GM12875 (cell line): ENCODE data around the gene OR1F1.

Experiments used
- H3K4me3 ChIP-seq: one replicate; pipeline ENCODE4 v1.5.1; 2011; ENCODE audit warnings: low read depth, low read length, control low read depth
- TF ChIP-seq, protein P1 (sequence below): IDR thresholded peaks from 2 replicates; pipeline ENCODE4 v1.5.1; 2011; ENCODE audit warnings: low read depth, mild to moderate bottlenecking, control low read depth, inconsistent platforms, low read length, moderate library complexity, borderline replicate concordance; ENCODE audit not compliant: insufficient read depth

The OR1F1 gene

DNA sequence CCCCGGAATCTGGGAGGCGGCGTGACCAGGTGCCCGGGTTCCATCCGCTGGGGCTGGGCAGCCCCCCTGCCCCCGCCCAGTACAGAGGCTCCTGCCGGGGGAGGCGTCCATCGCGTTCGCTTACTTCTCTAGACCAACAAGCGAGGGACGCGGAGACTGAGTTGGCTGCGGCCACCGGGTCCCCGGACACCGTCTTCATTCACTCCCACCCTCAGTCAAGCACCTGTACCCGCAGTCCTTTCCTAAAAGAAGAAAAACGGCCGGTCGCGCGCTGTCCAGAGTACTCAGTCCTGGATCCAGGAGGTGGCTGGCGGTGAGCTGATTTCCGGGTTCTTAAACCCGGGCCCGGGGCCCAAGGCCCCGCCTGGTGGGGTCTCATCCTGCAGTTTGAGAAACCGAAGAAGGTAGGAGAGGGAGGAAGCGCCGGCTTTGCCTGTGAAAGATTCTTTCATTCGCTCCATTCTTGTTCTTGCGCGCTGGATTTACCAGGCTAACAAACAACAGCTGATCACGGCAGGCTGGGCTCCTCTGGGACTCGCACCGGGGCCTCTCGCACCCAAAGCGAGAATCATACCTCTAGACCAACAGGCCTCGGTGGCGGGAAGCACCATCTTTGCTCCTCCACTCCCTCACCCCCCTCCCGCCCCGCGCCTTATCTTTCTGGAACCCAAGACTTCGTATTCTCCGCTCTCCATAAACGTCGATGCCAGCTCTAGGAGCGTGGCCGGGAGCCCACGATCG lies 17.4 kb upstream of the OR1F1 start:
- H3K4me3 ChIP-seq = no peak overlapping the region
- TF ChIP-seq, protein P1, sequence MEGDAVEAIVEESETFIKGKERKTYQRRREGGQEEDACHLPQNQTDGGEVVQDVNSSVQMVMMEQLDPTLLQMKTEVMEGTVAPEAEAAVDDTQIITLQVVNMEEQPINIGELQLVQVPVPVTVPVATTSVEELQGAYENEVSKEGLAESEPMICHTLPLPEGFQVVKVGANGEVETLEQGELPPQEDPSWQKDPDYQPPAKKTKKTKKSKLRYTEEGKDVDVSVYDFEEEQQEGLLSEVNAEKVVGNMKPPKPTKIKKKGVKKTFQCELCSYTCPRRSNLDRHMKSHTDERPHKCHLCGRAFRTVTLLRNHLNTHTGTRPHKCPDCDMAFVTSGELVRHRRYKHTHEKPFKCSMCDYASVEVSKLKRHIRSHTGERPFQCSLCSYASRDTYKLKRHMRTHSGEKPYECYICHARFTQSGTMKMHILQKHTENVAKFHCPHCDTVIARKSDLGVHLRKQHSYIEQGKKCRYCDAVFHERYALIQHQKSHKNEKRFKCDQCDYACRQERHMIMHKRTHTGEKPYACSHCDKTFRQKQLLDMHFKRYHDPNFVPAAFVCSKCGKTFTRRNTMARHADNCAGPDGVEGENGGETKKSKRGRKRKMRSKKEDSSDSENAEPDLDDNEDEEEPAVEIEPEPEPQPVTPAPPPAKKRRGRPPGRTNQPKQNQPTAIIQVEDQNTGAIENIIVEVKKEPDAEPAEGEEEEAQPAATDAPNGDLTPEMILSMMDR = no peak

DNA sequence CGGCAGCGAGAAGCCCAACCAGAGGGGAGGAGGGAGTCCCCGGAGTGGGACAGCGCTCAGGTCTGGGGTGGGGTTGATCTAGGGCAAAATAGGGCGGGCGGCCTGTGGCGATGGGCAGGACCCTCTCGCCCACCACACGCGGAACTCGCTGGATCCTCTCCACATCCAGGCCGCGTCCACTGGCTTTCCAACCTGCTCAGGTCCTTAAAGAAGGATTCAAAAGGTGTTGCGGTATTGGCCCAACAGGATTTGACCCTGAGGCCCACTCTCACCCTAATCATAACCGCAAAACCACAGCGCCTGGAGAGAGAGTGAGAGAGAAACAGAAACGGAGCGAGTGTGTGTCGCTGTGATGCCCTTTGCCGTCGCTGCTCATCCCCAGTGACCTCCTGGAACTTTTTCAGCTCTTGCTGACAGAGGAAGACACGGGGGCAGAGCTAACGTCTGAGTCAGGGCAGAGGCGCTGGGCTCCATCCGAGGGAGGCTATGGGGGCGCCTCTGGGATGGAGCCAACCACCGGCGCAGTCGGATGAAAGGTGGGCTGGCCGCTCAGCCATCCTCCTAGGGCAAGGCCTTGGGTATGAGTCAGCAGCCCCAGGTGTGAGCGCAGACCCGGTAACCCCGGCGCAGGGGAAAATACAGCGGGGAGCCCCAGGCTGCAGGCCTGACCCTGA lies 16.7 kb upstream of the OR1F1 start:
- peak overlapping the region; percentile 10 for H3K4me3 ChIP-seq
- TF ChIP-seq, protein P1 = no peak

DNA sequence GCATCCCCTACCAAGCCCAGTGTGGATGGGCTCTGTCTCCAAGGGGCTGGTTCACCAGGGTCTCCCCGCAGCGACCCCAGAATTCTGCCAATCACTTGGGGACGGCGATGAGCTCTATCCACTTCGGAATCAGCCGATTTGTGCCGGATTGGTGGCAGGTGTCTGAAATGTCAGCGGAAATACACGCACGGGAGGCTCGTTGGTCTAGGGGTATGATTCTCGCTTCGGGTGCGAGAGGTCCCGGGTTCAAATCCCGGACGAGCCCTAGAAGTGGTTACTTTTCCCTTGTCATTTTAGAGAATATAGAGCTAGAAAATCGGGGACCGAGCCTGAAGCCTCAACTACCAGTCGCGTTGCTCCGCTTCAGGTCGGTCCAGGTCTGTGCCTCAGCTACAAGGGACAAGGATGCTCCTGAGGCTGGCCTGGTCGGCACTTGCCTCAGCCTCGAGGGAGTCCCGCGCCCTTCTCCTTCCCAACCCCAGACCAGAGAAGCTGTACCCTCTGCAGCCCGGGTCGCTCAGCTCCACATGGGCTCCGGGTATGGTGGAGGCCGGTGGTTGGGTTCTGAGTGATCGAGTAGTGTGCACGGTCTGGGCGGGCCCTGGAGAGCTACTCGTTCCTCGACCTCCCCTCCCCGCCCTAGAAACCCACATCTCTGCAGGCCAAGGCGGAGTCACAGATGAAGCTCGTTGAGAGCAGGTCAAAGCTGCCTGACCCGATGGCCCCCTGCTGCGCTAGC lies 16.0 kb upstream of the OR1F1 start:
- H3K4me3 ChIP-seq = peak overlapping the region; percentile 10
- TF ChIP-seq, protein P1 = no peak

DNA sequence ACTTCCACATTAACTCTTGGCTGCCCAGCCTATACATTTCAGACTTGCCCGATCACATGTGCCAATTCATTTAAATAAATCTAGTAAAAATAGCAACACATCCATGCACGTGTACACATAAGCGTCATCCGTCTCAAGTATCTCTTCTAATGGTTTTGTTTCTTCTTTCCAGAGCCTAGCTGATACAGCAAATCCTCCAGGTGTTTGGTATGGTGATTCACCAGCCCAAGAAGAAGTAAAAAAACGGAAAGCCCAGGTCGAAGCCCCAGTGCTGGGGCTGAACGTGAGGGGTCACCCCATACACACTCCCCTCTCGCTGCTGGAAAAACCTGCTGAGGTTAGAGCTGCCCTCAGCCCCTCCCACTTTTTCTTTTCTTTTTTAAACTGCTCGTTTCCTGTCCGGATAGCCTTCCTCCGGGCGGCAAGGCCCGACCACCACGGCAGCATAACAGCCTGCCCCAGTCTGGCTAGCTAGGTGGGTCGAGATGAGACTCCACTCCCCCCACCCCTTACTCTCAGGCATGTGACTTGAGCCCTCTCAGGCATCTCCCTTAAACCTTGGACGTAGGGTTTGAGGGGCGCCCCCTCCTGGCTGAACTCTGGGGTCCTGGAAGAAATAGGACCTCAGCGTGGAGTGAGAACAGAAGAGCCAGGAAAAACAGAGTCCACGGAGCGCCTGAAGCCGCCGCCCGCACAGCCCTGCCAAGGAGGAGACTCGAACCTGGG lies 13.9 kb upstream of the OR1F1 start:
- H3K4me3 ChIP-seq = peak overlapping the region; percentile 45
- TF ChIP-seq, protein P1 = peak; percentile 58

DNA sequence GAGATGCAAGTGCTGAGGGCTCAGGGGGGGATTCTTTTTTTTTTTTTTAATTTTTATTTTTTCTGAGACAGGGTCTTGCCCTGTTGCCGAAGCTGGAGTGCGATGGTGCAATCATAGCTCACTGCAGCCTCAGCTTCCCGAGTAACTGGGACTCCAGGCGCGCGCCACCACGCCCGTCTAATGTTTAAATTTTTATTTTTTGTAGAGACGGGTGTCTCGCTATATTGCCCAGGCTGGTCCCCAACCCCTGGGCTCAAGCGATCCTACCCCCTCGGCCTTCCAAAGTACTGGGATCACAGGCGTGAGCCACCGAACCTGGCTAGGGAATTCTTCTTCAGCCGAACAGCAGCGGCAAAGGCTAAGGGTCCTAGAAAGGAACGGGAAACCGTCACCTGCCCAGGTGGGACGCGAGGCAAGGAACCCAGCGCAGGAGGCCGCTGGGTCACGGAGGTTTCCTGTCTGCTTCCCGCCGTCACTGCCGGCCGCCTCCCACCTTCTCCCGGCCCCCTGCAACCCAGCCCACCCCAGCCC lies 13.3 kb upstream of the OR1F1 start:
- TF ChIP-seq, protein P1 = no peak
- H3K4me3 ChIP-seq = no peak overlapping the region

DNA sequence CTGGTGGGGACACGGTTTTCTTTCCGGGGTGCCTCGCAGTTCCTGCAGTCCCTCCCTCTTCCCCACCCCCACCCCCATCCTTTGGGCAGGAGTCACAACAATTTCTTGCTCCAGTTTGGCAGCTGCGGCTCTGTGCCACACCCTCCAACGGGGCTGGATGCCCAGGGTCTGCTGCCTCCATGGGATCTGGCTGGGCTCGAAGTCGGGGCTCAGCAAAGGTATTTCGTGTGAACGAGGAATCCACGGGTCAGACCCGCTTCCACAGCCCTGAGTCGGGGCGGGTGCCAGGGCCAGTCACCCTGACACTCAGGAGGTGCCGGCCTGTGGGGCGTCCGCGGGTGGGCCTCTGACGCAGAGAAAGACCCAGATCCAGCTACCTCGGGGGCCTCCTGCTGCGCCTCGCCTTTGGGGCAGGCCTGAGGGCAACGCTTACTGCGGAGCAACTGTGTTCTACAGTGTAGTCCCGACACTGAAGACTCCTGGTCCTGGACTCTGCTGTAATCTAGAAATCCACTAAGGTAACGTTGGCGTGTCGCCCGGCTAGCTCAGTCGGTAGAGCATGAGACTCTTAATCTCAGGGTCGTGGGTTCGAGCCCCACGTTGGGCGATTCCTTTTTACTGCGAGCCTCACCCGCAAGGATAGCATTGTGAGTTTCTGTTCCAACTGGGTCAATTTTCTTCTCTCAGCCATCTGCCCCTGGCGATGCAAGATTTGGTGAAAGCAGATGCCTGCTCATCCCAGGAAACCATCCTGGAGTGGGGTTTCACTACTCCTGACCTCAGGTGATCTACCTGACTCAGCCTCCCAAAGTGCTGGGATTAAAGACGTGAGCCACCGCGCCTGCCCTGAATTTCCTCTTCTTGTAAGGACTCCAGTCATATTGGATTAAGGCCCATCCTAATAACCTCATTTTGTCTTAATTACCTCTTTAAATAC lies 12.6 kb upstream of the OR1F1 start:
- no peak overlapping the region for H3K4me3 ChIP-seq
- TF ChIP-seq, protein P1 = no peak
